Measurements from ENCODE around the gene ELL. TPM values are rescaled to one million over a fixed set of nuclear protein-coding genes. Genes with fewer than 3 reads are reported as not detected.

The ELL gene
- total and polyA plus RNA-seq, 2 donors from 2014 or later = 5.7 to 25.2 TPM

- Histone ChIP-seq H3K27me3 (ENCODE audit: control insufficient read depth, insufficient read depth, low read length) (no peaks in the 10 kb centered on the region), H3K4me3 (ENCODE audit: low read length in 3 of 3) (no peak overlapping the region), H3K9me3 (ENCODE audit: control insufficient read depth in 2 of 3, insufficient read depth in 1 of 3, low read length in 3 of 3) (no peaks in the 10 kb centered on the region), H3K9ac (ENCODE audit: low read length in 3 of 3) (no peak overlapping the region), H3K27ac (ENCODE audit: low read depth in 2 of 2, low read length in 2 of 2) (no peak overlapping the region), H3K36me3 (ENCODE audit: control insufficient read depth in 2 of 3, insufficient read depth in 3 of 3, low read length in 3 of 3) (peaks cover 0 to 20% (median 16%) of the 10 kb centered on the region in 3 donors), H3K4me1 (ENCODE audit: control insufficient read depth in 2 of 3, insufficient read depth in 2 of 3, low read depth in 1 of 3, low read length in 3 of 3) (peaks cover 0 to 12% (median 3%) of the 10 kb centered on the region in 3 donors)
- DNase-seq (no peak), FAIRE-seq (no peak)
- TF ChIP-seq, protein P1, sequence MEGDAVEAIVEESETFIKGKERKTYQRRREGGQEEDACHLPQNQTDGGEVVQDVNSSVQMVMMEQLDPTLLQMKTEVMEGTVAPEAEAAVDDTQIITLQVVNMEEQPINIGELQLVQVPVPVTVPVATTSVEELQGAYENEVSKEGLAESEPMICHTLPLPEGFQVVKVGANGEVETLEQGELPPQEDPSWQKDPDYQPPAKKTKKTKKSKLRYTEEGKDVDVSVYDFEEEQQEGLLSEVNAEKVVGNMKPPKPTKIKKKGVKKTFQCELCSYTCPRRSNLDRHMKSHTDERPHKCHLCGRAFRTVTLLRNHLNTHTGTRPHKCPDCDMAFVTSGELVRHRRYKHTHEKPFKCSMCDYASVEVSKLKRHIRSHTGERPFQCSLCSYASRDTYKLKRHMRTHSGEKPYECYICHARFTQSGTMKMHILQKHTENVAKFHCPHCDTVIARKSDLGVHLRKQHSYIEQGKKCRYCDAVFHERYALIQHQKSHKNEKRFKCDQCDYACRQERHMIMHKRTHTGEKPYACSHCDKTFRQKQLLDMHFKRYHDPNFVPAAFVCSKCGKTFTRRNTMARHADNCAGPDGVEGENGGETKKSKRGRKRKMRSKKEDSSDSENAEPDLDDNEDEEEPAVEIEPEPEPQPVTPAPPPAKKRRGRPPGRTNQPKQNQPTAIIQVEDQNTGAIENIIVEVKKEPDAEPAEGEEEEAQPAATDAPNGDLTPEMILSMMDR (IDR thresholded peaks at IDR 0.05; ENCODE audit: borderline replicate concordance, extremely low read depth, insufficient read depth) = no peak
- intact Hi-C loops (cut with DNase I) = no loop called here
Measured at GRCh38 chr19:18441804-18442788, 79.8 kb downstream of the ELL start.

- TF ChIP-seq, protein P1 (IDR thresholded peaks at IDR 0.05; ENCODE audit: borderline replicate concordance, extremely low read depth, insufficient read depth) = no peak
- Histone ChIP-seq H3K27ac (ENCODE audit: low read depth in 2 of 2, low read length in 2 of 2) (no peak overlapping the region), H3K27me3 (ENCODE audit: control insufficient read depth, insufficient read depth, low read length) (no peaks in the 10 kb centered on the region), H3K4me1 (ENCODE audit: control insufficient read depth in 2 of 3, insufficient read depth in 2 of 3, low read depth in 1 of 3, low read length in 3 of 3) (peaks cover 0 to 9% (median 3%) of the 10 kb centered on the region in 3 donors), H3K4me3 (ENCODE audit: low read length in 3 of 3) (no peak overlapping the region), H3K9ac (ENCODE audit: low read length in 3 of 3) (no peak overlapping the region), H3K36me3 (ENCODE audit: control insufficient read depth in 2 of 3, insufficient read depth in 3 of 3, low read length in 3 of 3) (peaks cover 0 to 12% (median 10%) of the 10 kb centered on the region in 3 donors), H3K9me3 (ENCODE audit: control insufficient read depth in 2 of 3, insufficient read depth in 1 of 3, low read length in 3 of 3) (no peaks in the 10 kb centered on the region)
- FAIRE-seq (no peak), DNase-seq (no peak)
- intact Hi-C loops (cut with DNase I) = no loop called here
Measured at GRCh38 chr19:18440936-18441803, 80.7 kb downstream of the ELL start.

DNA sequence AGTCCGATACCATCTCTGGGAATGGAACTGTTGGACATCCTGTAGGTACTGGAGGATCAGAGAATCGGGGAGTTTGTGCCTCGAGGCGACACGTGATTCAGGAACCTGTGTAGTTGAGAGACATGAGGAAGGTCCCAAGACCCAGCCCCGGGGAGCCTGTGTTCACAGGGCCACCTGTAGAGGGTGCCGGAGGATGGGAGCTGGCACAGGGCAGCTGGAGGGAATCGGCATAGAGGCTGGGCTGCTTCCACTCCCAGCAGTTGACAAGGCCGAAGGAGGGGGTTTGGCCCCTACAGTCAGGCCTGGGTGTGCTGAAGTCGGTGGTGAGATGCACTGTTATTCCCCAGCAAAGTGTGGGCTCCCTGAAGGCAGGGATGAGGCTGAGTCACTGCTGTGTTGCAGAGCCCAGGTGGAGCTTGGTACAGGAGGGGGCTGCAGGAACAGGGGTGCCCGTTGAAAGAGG lies 81.4 kb downstream of the ELL start:
- FAIRE-seq = no peak
- H3K27ac ChIP-seq (ENCODE audit: low read depth in 2 of 2, low read length in 2 of 2) = no peak overlapping the region
- TF ChIP-seq, protein P1 (IDR thresholded peaks at IDR 0.05; ENCODE audit: borderline replicate concordance, extremely low read depth, insufficient read depth) = no peak

More for the DNA sequence above, 81.4 kb downstream of the ELL start:
- H3K36me3 ChIP-seq (ENCODE audit: control insufficient read depth in 2 of 3, insufficient read depth in 3 of 3, low read length in 3 of 3) = peaks cover 0 to 8% (median 6%) of the 10 kb centered on the region in 3 donors
- intact Hi-C loops (cut with DNase I) = no loop called here
- H3K27me3 ChIP-seq (ENCODE audit: control insufficient read depth, insufficient read depth, low read length) = no peaks in the 10 kb centered on the region
- peaks cover 0 to 9% (median 3%) of the 10 kb centered on the region in 3 donors for H3K4me1 ChIP-seq (ENCODE audit: control insufficient read depth in 2 of 3, insufficient read depth in 2 of 3, low read depth in 1 of 3, low read length in 3 of 3)
- H3K9me3 ChIP-seq (ENCODE audit: control insufficient read depth in 2 of 3, insufficient read depth in 1 of 3, low read length in 3 of 3) = no peaks in the 10 kb centered on the region
- H3K4me3 ChIP-seq (ENCODE audit: low read length in 3 of 3) = no peak overlapping the region
- H3K9ac ChIP-seq (ENCODE audit: low read length in 3 of 3) = no peak overlapping the region
- DNase-seq = peak in 1 of 5 donors; percentile 62

Measured in kidney (tissue), 14 donors.